Activated naive CD4-positive, alpha-beta T cell treated with anti-CD3 and anti-CD28 coated beads, Interleukin-2, amount 10 ng/mL, durations not matched to agents 7 days and 5 days (primary cell): ENCODE data around the gene REG1B.

Experiments used
- CTCF ChIA-PET: fragments of 350-600 bp; sonication (Branson Sonifier 250); formaldehyde crosslinking; loops from one replicate; lab custom pipeline; 2021; ENCODE audit warnings: antibody characterized with exemption; lab: Charles Lee
- DNase-seq: peaks from one replicate; pipeline ENCODE4 v3.0.0-alpha.2; 2020
- H3K27ac Mint-ChIP-seq: one replicate; pipeline ENCODE4 v1.8.0; 2021; ENCODE audit warnings: mild to moderate bottlenecking, moderate library complexity, mixed read lengths
- H3K27me3 Mint-ChIP-seq: one replicate; pipeline ENCODE4 v1.8.0; 2021; ENCODE audit warnings: mild to moderate bottlenecking, mixed read lengths
- H3K36me3 Mint-ChIP-seq: one replicate; pipeline ENCODE4 v1.8.0; 2021; ENCODE audit warnings: mixed read lengths
- H3K4me1 Mint-ChIP-seq: one replicate; pipeline ENCODE4 v1.8.0; 2021; ENCODE audit warnings: mixed read lengths
- H3K4me3 Mint-ChIP-seq: one replicate; pipeline ENCODE4 v1.8.0; 2021; ENCODE audit warnings: mild to moderate bottlenecking, moderate library complexity, mixed read lengths
- H3K9me3 Mint-ChIP-seq: one replicate; pipeline ENCODE4 v1.8.0; 2021; ENCODE audit warnings: mixed read lengths

REG1B gene

GRCh38 chr2:79087785-79088364 lies at the start of gene REG1B:
REG1B (minus strand) TSS chr2:79087993; CDS start chr2:79087612, 381 bp downstream.
- no peak for DNase-seq
- Mint-ChIP-seq H3K4me3 (no peak within 1 kb of the TSS), H3K27ac (no peak within 1 kb of the TSS), H3K9me3 (peaks cover 6% of the 10 kb centered on the region), H3K36me3 (no peaks in the 10 kb centered on the region), H3K27me3 (no peaks in the 10 kb centered on the region), H3K4me1 (no peaks in the 10 kb centered on the region)
- CTCF ChIA-PET: no interaction called here

DNA sequence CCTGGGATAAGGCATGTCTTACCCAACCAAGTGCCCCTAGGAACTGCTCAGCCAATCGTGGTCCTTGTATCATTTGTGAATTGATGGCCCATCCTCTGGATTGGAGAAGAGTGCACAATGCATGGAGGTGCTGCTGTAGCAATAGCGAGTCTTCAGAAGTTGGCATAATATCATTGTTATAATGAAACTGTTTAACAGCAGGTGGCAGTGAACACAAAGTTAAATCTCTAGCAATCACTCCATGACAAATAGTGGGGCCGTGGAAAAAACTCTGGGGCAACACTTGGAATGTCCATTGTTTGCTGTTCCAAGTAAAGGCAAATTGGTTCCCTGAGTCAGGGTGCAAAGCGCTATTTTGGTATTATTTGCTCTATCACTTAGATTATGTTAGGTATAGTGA lies 43.9 kb upstream of the REG1B start:
- Mint-ChIP-seq H3K27me3 (no peaks in the 10 kb centered on the region), H3K36me3 (no peaks in the 10 kb centered on the region), H3K4me1 (no peaks in the 10 kb centered on the region), H3K9me3 (peaks cover 13% of the 10 kb centered on the region), H3K4me3 (no peak overlapping the region), H3K27ac (no peak overlapping the region)
- CTCF ChIA-PET: no interaction called here
- no peak for DNase-seq

- Mint-ChIP-seq H3K4me1 (no peaks in the 10 kb centered on the region), H3K27me3 (no peaks in the 10 kb centered on the region), H3K4me3 (no peak overlapping the region), H3K9me3 (peaks cover 7% of the 10 kb centered on the region), H3K27ac (no peak overlapping the region), H3K36me3 (no peaks in the 10 kb centered on the region)
- CTCF ChIA-PET: no interaction called here
- no peak for DNase-seq
These were observed 42.0 kb upstream of the REG1B start for GRCh38 chr2:79129804-79130203.

- H3K27me3 Mint-ChIP-seq: no peaks in the 10 kb centered on the region
- no peaks in the 10 kb centered on the region for H3K4me1 Mint-ChIP-seq
- DNase-seq: no peak
- H3K9me3 Mint-ChIP-seq: peaks cover 6% of the 10 kb centered on the region
- CTCF ChIA-PET: no interaction called here
- H3K4me3 Mint-ChIP-seq: no peak overlapping the region
- H3K27ac Mint-ChIP-seq: no peak overlapping the region
- no peaks in the 10 kb centered on the region for H3K36me3 Mint-ChIP-seq
These were observed 41.5 kb upstream of the REG1B start for GRCh38 chr2:79129260-79129659.

- DNase-seq: no peak
- CTCF ChIA-PET: no interaction called here
These were observed 40.6 kb upstream of the REG1B start for GRCh38 chr2:79128406-79128805.

DNA sequence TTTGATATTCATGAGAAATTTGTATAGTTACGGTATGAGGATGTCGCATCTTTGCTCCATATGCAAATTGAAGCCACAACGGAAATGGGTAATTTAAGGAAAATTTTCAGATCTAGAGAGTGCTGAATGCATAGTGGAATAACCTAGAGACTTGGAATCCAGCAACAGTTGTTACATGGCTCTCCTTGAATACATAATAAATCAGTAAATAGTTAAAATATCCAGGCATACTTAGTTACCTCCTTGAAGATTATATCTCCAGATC lies 37.9 kb upstream of the REG1B start:
- DNase-seq: no peak
- H3K9me3 Mint-ChIP-seq: peaks cover 3% of the 10 kb centered on the region
- H3K36me3 Mint-ChIP-seq: no peaks in the 10 kb centered on the region
- no peak overlapping the region for H3K27ac Mint-ChIP-seq
- no peaks in the 10 kb centered on the region for H3K27me3 Mint-ChIP-seq
- H3K4me3 Mint-ChIP-seq: no peak overlapping the region
- no peaks in the 10 kb centered on the region for H3K4me1 Mint-ChIP-seq
- CTCF ChIA-PET: no interaction called here

More at GRCh38 chr2:79128406-79128805, 40.6 kb upstream of the REG1B start:
- Mint-ChIP-seq H3K36me3 (no peaks in the 10 kb centered on the region), H3K27me3 (no peaks in the 10 kb centered on the region), H3K9me3 (peaks cover 4% of the 10 kb centered on the region), H3K4me3 (no peak overlapping the region), H3K27ac (no peak overlapping the region), H3K4me1 (no peaks in the 10 kb centered on the region)

DNA sequence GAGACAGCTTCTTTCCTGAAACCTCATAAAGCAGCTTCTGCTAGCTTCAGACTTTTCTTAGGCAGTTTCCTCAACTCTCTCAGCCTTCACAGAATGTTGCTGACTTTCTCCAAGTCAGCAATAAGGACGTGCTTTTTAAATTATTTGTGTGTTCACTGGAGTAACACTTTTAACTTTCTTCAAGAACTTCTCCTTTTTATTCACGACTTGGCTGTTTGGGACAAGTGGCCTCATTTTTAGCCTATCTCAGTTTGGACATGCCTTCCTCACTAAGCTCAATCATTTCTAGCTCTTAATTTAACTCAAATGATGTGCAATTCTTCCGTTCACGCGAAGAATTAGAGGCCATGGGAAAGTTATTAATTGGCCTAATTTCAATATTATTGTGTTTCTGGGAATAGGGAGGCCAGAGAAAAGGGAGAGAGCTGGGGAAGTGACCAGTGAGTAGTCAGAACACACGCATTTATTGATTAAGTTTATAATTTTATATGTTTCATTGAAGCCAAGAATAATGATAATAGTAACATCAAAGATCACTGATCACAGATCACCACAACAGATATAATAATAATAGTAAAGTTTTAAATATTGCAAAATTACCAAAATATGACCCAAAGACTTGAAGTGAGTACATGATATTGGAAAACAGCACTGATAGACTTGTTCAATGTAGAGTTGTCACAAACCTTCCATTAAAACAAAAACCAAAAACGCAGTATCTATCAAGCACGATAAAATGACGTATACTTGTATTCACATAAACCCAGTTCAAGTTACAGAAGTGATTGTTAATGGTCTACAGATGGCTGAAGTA lies 37.3 kb upstream of the REG1B start:
- no peak for DNase-seq
- H3K9me3 Mint-ChIP-seq: peaks cover 3% of the 10 kb centered on the region
- H3K4me3 Mint-ChIP-seq: no peak overlapping the region
- CTCF ChIA-PET: no interaction called here
- H3K27me3 Mint-ChIP-seq: no peaks in the 10 kb centered on the region
- H3K36me3 Mint-ChIP-seq: no peaks in the 10 kb centered on the region
- H3K27ac Mint-ChIP-seq: no peak overlapping the region
- no peaks in the 10 kb centered on the region for H3K4me1 Mint-ChIP-seq

DNA sequence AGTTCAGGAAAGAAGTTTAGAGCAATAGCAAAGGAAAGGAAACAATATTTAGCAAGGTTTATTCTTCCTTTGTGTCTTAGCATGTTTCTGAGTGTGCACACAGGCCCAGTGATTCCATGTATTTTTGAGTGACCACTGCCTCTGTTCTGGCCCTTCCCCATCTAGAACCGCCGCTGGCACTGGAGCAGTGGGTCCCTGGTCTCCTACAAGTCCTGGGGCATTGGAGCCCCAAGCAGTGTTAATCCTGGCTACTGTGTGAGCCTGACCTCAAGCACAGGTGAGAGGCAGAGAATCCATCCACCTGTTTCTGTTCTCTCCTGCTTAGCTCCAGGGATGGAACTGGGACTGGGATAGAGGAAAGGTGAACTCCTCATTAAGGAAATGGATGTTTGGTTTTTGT lies 34.9 kb upstream of the REG1B start:
- H3K36me3 Mint-ChIP-seq: no peaks in the 10 kb centered on the region
- H3K27me3 Mint-ChIP-seq: no peaks in the 10 kb centered on the region
- H3K27ac Mint-ChIP-seq: no peak overlapping the region
- no peak for DNase-seq
- H3K4me1 Mint-ChIP-seq: no peaks in the 10 kb centered on the region
- H3K9me3 Mint-ChIP-seq: peaks cover 7% of the 10 kb centered on the region
- H3K4me3 Mint-ChIP-seq: no peak overlapping the region
- CTCF ChIA-PET: no interaction called here

DNA sequence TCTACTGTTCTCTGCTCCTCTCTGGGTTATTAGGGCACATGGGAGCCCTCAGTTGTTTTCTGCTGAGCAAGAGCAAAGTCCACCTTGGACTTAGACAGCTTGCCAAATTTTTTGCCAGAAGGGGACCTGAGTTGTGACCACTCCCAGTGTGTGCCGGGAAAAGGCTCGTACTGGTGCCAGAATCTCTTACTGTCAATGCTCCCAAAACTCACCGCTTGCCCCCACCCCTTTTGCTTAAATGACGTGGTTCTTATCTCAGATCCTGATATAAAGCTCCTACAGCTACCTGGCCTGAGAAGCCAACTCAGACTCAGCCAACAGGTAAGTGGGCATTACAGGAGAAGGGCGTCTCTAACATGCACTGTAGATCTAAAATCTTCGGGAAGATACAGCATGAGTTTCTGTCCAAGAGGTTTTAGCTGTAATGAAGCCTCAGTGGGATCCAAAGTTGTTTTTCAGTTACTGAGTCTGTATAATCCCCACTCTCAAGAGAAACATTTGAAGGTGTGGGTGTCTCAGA lies 32.5 kb upstream of the REG1B start, which contains the start of gene REG1A:
TSS of gene REG1A (plus strand) at position 295 of the 520 bp plus-strand sequence. CDS start 374 bp downstream, outside the sequence.
- H3K27ac Mint-ChIP-seq: no peak within 1 kb of the TSS
- DNase-seq: no peak
- no peak within 1 kb of the TSS for H3K4me3 Mint-ChIP-seq
- H3K4me1 Mint-ChIP-seq: no peaks in the 10 kb centered on the region
- H3K27me3 Mint-ChIP-seq: no peaks in the 10 kb centered on the region
- H3K36me3 Mint-ChIP-seq: no peaks in the 10 kb centered on the region
- H3K9me3 Mint-ChIP-seq: peaks cover 7% of the 10 kb centered on the region
- CTCF ChIA-PET: no interaction called here

- Mint-ChIP-seq H3K4me1 (no peaks in the 10 kb centered on the region), H3K36me3 (no peaks in the 10 kb centered on the region), H3K4me3 (no peak overlapping the region), H3K27ac (no peak overlapping the region), H3K9me3 (peaks cover 18% of the 10 kb centered on the region), H3K27me3 (no peaks in the 10 kb centered on the region)
- no peak for DNase-seq
- CTCF ChIA-PET: no interaction called here
These were observed 29.5 kb upstream of the REG1B start for GRCh38 chr2:79116997-79117928.

DNA sequence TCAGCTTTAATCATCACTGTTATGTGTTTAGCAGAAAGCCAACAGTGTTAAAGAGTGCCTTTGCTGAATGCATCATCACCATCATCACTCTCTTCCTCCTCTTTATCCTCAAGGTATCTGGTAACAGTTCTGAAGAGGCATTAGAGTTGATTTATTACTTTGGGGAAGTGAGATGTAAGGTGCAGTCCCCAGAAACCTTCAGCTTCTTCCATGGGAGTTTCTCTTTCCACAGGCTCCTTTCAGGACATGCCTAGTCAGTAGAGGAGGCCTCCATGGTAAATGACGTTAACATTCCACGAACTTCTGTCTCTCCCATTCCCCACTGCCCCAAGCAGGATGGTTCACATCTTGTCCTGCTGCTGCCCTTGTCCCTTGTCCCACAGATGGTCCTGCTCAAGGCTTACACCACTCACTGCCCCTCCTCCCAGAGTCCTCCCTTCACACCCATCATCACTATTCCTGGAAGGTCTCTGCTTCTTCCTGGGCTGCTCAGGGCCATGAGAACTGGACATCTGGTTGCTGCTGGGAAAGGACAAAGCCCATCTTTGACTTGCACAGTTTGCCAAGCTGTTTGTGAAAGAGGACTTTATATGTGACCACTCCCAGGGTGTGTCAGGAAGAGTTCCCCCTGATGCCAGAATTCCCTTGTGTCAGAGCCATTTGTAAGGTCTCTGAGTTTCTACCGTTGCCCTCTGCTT lies 27.2 kb upstream of the REG1B start:
- H3K27me3 Mint-ChIP-seq: no peaks in the 10 kb centered on the region
- no peaks in the 10 kb centered on the region for H3K36me3 Mint-ChIP-seq
- H3K4me1 Mint-ChIP-seq: no peaks in the 10 kb centered on the region
- no peak for DNase-seq
- no peak overlapping the region for H3K27ac Mint-ChIP-seq
- H3K9me3 Mint-ChIP-seq: peaks cover 25% of the 10 kb centered on the region
- CTCF ChIA-PET: no interaction called here
- no peak overlapping the region for H3K4me3 Mint-ChIP-seq

GRCh38 chr2:79112269-79112668 lies 24.5 kb upstream of the REG1B start:
- Mint-ChIP-seq H3K4me1 (no peaks in the 10 kb centered on the region), H3K27me3 (no peaks in the 10 kb centered on the region), H3K36me3 (no peaks in the 10 kb centered on the region), H3K9me3 (peaks cover 21% of the 10 kb centered on the region), H3K27ac (no peak overlapping the region), H3K4me3 (no peak overlapping the region)
- DNase-seq: no peak
- CTCF ChIA-PET: no interaction called here

GRCh38 chr2:79105259-79105658 lies 17.5 kb upstream of the REG1B start:
- CTCF ChIA-PET: no interaction called here
- H3K9me3 Mint-ChIP-seq: peaks cover 17% of the 10 kb centered on the region
- DNase-seq: no peak
- H3K27ac Mint-ChIP-seq: no peak overlapping the region
- no peak overlapping the region for H3K4me3 Mint-ChIP-seq
- no peaks in the 10 kb centered on the region for H3K4me1 Mint-ChIP-seq
- H3K27me3 Mint-ChIP-seq: no peaks in the 10 kb centered on the region
- no peaks in the 10 kb centered on the region for H3K36me3 Mint-ChIP-seq

- no peak overlapping the region for H3K27ac Mint-ChIP-seq
- H3K9me3 Mint-ChIP-seq: peaks cover 15% of the 10 kb centered on the region
- H3K36me3 Mint-ChIP-seq: no peaks in the 10 kb centered on the region
- no peaks in the 10 kb centered on the region for H3K4me1 Mint-ChIP-seq
- H3K27me3 Mint-ChIP-seq: no peaks in the 10 kb centered on the region
- DNase-seq: no peak
- CTCF ChIA-PET: no interaction called here
- no peak overlapping the region for H3K4me3 Mint-ChIP-seq
These were observed 15.4 kb upstream of the REG1B start for GRCh38 chr2:79103214-79103613.
